SK-N-SH (cell line): Measurements from ENCODE around the gene P2RY11. TPM values are rescaled to one million over a fixed set of nuclear protein-coding genes. Genes with fewer than 3 reads are reported as not detected.

Experiments used
- CTCF ChIA-PET: fragments of 300-600, 350-600 bp; formaldehyde crosslinking; extraction: SDS; loops from one replicate; lab custom pipeline; 2021; lab: Yijun Ruan, JAX
- POLR2A ChIA-PET: fragments of 350-600 bp; sonication (Branson Sonifier 250); formaldehyde crosslinking; extraction: SDS; loops from one replicate; lab custom pipeline; 2020; ENCODE audit warnings: antibody characterized with exemption, inconsistent platforms; lab: Yijun Ruan, JAX
- DNase-seq: peaks from one replicate; pipeline ENCODE4 v3.0.0; 2012
- H2AFZ ChIP-seq: fragments of 200-600 bp; sonication (generic); 2 replicates; pipeline ENCODE4 v1.8.1; 2016; ENCODE audit warnings: antibody characterized with exemption, mild to moderate bottlenecking, low read depth
- H3F3A ChIP-seq: fragments of 200-600 bp; sonication (generic); replicated peaks from 2 replicates; pipeline ENCODE3; 2016; ENCODE audit warnings: antibody characterized with exemption, mild to moderate bottlenecking; ENCODE audit not compliant: insufficient read depth
- H3K27ac ChIP-seq, 2 experiments: fragments of 200-500 bp in 1 of 2; fragments of 200-600 bp in 1 of 2; sonication (Bioruptor generic) in 1 of 2; sonication (generic), shearing (Covaris generic) in 1 of 2; 2 replicates each; pipeline versions ENCODE4 v1.5.1 to v1.6.1; 2014 to 2016; ENCODE audit warnings: low read depth in 2 of 2, inconsistent platforms in 1 of 2, low read length in 1 of 2, mild to moderate bottlenecking in 1 of 2, mixed read lengths in 1 of 2
- H3K27me3 ChIP-seq: fragments of 200-600 bp; sonication (generic), shearing (Covaris generic); 2 replicates; pipeline ENCODE4 v1.6.1; 2016; ENCODE audit warnings: mixed run types; ENCODE audit not compliant: insufficient read depth
- H3K36me3 ChIP-seq, 2 experiments: fragments of 200-500 bp in 1 of 2; fragments of 200-600 bp in 1 of 2; sonication (Bioruptor generic) in 1 of 2; sonication (generic) in 1 of 2; replicated peaks in 1 of 2; 2 replicates each; pipeline versions ENCODE3 to v1.5.1; 2014 to 2016; ENCODE audit warnings: low read length in 1 of 2, mild to moderate bottlenecking in 1 of 2; ENCODE audit not compliant: insufficient read depth in 2 of 2, control insufficient read depth in 1 of 2
- H3K4me1 ChIP-seq, 2 experiments: fragments of 200-500 bp in 1 of 2; fragments of 200-600 bp in 1 of 2; sonication (Bioruptor generic) in 1 of 2; sonication (generic), shearing (Covaris generic) in 1 of 2; 2 replicates each; pipeline versions ENCODE4 v1.5.1 to v1.6.1; 2014 to 2016; ENCODE audit warnings: low read depth in 1 of 2, low read length in 1 of 2, mixed run types in 1 of 2; ENCODE audit not compliant: insufficient read depth in 2 of 2, control insufficient read depth in 1 of 2
- H3K4me2 ChIP-seq: fragments of 200-600 bp; sonication (generic), shearing (Covaris generic); 2 replicates; pipeline ENCODE4 v1.6.1; 2017; ENCODE audit warnings: mixed run types
- H3K4me3 ChIP-seq, 2 experiments: fragments of 200-500 bp in 1 of 2; fragments of 200-600 bp in 1 of 2; sonication (Bioruptor generic) in 1 of 2; sonication (generic), shearing (Covaris generic) in 1 of 2; 2 replicates each; pipeline versions ENCODE4 v1.5.1 to v1.8.1; 2014 to 2016; ENCODE audit warnings: low read depth in 2 of 2, inconsistent platforms in 1 of 2, low read length in 1 of 2, mild to moderate bottlenecking in 1 of 2, mixed read lengths in 1 of 2, moderate library complexity in 1 of 2
- H3K79me2 ChIP-seq: fragments of 200-600 bp; sonication (generic); 2 replicates; pipeline ENCODE4 v1.8.1; 2017; ENCODE audit warnings: mild to moderate bottlenecking; ENCODE audit not compliant: insufficient read depth
- H3K9ac ChIP-seq: fragments of 200-600 bp; sonication (generic); 2 replicates; pipeline ENCODE4 v1.6.1; 2017; ENCODE audit warnings: mixed run types
- H3K9me2 ChIP-seq: fragments of 200-600 bp; sonication (generic); 2 replicates; pipeline ENCODE4 v1.6.1; 2017; ENCODE audit warnings: mixed run types
- H3K9me3 ChIP-seq: fragments of 200-600 bp; sonication (generic); 2 replicates; pipeline ENCODE4 v1.6.1; 2017; ENCODE audit warnings: mixed run types, mild to moderate bottlenecking, moderate library complexity
- H4K20me1 ChIP-seq: fragments of 200-600 bp; sonication (generic); 2 replicates; pipeline ENCODE4 v1.6.1; 2017; ENCODE audit warnings: mild to moderate bottlenecking, mixed run types; ENCODE audit not compliant: insufficient read depth
- CTCF ChIP-seq: fragments of 200-600 bp; sonication (generic); IDR thresholded peaks from 2 replicates; pipeline ENCODE4 v1.6.1; 2017; ENCODE audit warnings: antibody characterized with exemption, mild to moderate bottlenecking, moderate library complexity
- ELF1 ChIP-seq: IDR thresholded peaks from 2 replicates; pipeline ENCODE4 v1.4.0; 2012
- EZH2phosphoT487 ChIP-seq: fragments of 200-600 bp; sonication (generic); IDR thresholded peaks from 2 replicates; pipeline ENCODE4 v1.6.1; 2017; ENCODE audit warnings: low read depth, mixed run types, mild to moderate bottlenecking, antibody characterized with exemption, moderate library complexity, borderline replicate concordance
- FOSL2 ChIP-seq: IDR thresholded peaks from 2 replicates; pipeline ENCODE4 v1.4.0; 2012; ENCODE audit warnings: low read depth, mild to moderate bottlenecking, moderate library complexity, borderline replicate concordance
- GABPA ChIP-seq: IDR thresholded peaks from 2 replicates; pipeline ENCODE4 v1.4.0; 2012; ENCODE audit warnings: low read depth, mild to moderate bottlenecking
- GATA2 ChIP-seq: sonication (generic); formaldehyde crosslinking; IDR thresholded peaks from 2 replicates; pipeline ENCODE4 v1.5.0; 2020; ENCODE audit warnings: mild to moderate bottlenecking, missing genetic modification reagents
- MAX ChIP-seq: IDR thresholded peaks from 2 replicates; pipeline ENCODE4 v1.4.0; 2012; ENCODE audit warnings: low read depth
- MEF2A ChIP-seq: IDR thresholded peaks from 2 replicates; pipeline ENCODE4 v1.4.0; 2012; ENCODE audit warnings: low read depth, borderline replicate concordance
- MXI1 ChIP-seq: IDR thresholded peaks from 2 replicates; pipeline ENCODE4 v1.6.1; 2012; ENCODE audit warnings: mild to moderate bottlenecking, low read depth, low read length, improper control_type of control experiment
- NFIC ChIP-seq: IDR thresholded peaks from 2 replicates; pipeline ENCODE4 v1.4.0; 2012; ENCODE audit warnings: borderline replicate concordance
- NRF1 ChIP-seq: IDR thresholded peaks from 2 replicates; pipeline ENCODE4 v1.6.1; 2012; ENCODE audit warnings: low read depth, mild to moderate bottlenecking, low read length
- RCOR1 ChIP-seq: fragments of 150-350 bp; IDR thresholded peaks from 2 replicates; pipeline ENCODE4 v1.6.1; 2017; ENCODE audit warnings: antibody characterized with exemption, low read length
- RFX5 ChIP-seq: IDR thresholded peaks from 2 replicates; pipeline ENCODE4 v1.6.1; 2012; ENCODE audit warnings: mild to moderate bottlenecking, improper control_type of control experiment, low read length
- SMC3 ChIP-seq: IDR thresholded peaks from 2 replicates; pipeline ENCODE4 v1.6.1; 2012; ENCODE audit warnings: low read depth, low read length, improper control_type of control experiment
- TAF1 ChIP-seq: IDR thresholded peaks from 2 replicates; pipeline ENCODE4 v1.6.1; 2012; ENCODE audit warnings: low read depth, mild to moderate bottlenecking, low read length, moderate library complexity, borderline replicate concordance
- USF2 ChIP-seq: fragments of 150-350 bp; IDR thresholded peaks from 2 replicates; pipeline ENCODE4 v1.6.1; 2017; ENCODE audit warnings: antibody characterized with exemption, low read length, low read depth, borderline replicate concordance
- ZBTB33 ChIP-seq: IDR thresholded peaks from 2 replicates; pipeline ENCODE4 v1.4.0; 2012; ENCODE audit warnings: low read depth, borderline replicate concordance
- WGBS: methylation state at CpG from one replicate; pipeline ENCODE4 v1.1.6; 2017; ENCODE audit warnings: low lambda C conversion rate; 5-methylcytosine and 5-hydroxymethylcytosine counted together
- polyA plus RNA-seq, 3 experiments: library from polyadenylated mRNA; depleted of rRNA; stranded (reverse); fragments of >200 nt; gene quantifications; 2 replicates each; pipeline ENCODE4 v1.2.3, GENCODE V29; 2012
- TF ChIP-seq, protein P1 (sequence below): IDR thresholded peaks from 2 replicates; pipeline ENCODE4 v1.4.0; 2012; ENCODE audit warnings: low read depth, borderline replicate concordance

The P2RY11 gene
- polyA plus RNA-seq, 1 of the 3 experiments (the other 2 are of a cell fraction), result 6.8 TPM

GRCh38 chr19:10091895-10092641 lies 19.4 kb upstream of the P2RY11 start:
- POLR2A ChIA-PET, result no interaction called here

More at GRCh38 chr19:10091895-10092641, 19.4 kb upstream of the P2RY11 start:
- no peak overlapping the region for H3K4me3 ChIP-seq
- no peaks in the 10 kb centered on the region for H3K27me3 ChIP-seq
- peaks cover 0 to 5% of the 10 kb centered on the region in 2 experiments for H3K36me3 ChIP-seq
- H3K4me1 ChIP-seq, result peaks cover 0 to 9% of the 10 kb centered on the region in 2 experiments; a peak in 1 of 4 replicates
- CTCF ChIA-PET, result no interaction called here
- no peaks in the 10 kb centered on the region for H3K9me2 ChIP-seq
- no peak overlapping the region for H2AFZ ChIP-seq
- no peaks in the 10 kb centered on the region for H4K20me1 ChIP-seq
- DNase-seq, result no peak
- WGBS, result 89% methylated on average over 10 of the region's 13 CpGs
- H3K9ac ChIP-seq, result no peak overlapping the region
- TF ChIP-seq TAF1 (no peak), ELF1 (no peak), USF2 (no peak), GATA2 (CRISPR knock-in tag) (no peak), RCOR1 (no peak), GABPA (no peak), MAX (no peak), NFIC (no peak), CTCF (no peak), EZH2phosphoT487 (no peak), SMC3 (no peak), NRF1 (no peak), MXI1 (no peak), ZBTB33 (no peak), RFX5 (no peak), MEF2A (no peak), FOSL2 (no peak)
- TF ChIP-seq, protein P1, sequence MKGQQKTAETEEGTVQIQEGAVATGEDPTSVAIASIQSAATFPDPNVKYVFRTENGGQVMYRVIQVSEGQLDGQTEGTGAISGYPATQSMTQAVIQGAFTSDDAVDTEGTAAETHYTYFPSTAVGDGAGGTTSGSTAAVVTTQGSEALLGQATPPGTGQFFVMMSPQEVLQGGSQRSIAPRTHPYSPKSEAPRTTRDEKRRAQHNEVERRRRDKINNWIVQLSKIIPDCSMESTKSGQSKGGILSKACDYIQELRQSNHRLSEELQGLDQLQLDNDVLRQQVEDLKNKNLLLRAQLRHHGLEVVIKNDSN, result no peak
- peaks cover 5% of the 10 kb centered on the region for H3F3A ChIP-seq
- H3K27ac ChIP-seq, result no peak overlapping the region
- no peaks in the 10 kb centered on the region for H3K79me2 ChIP-seq
- H3K4me2 ChIP-seq, result no peak overlapping the region
- no peaks in the 10 kb centered on the region for H3K9me3 ChIP-seq
